Measurements from ENCODE around the gene MIA3. TPM values are rescaled to one million over a fixed set of nuclear protein-coding genes. Genes with fewer than 3 reads are reported as not detected.
"Not testable (repeated sequence)": the region's sequence is repeated elsewhere in the genome, so short reads cannot be mapped to it uniquely, and the experiment has no call there.

The MIA3 gene
- total RNA-seq, 1 donor from 2014 or later: 56.5 TPM

GRCh38 chr1:222654849-222655248, 37.0 kb downstream of the MIA3 start:
- H3K36me3 Mint-ChIP-seq (ENCODE audit: low read depth): no peaks in the 10 kb centered on the region
- H3K27me3 Mint-ChIP-seq (ENCODE audit: low read depth): no peaks in the 10 kb centered on the region
- H3K4me3 Mint-ChIP-seq: no peak overlapping the region
- no peak for DNase-seq (ENCODE audit: low read depth, low spot score)
- no peak for TF ChIP-seq CTCF (conservative IDR thresholded peaks at IDR 0.05)
- H3K4me1 Mint-ChIP-seq: no peaks in the 10 kb centered on the region
- H3K9me3 Mint-ChIP-seq: no peaks in the 10 kb centered on the region
- H3K27ac Mint-ChIP-seq (ENCODE audit: unreplicated experiment): no peak overlapping the region

GRCh38 chr1:222656391-222657155, 38.7 kb downstream of the MIA3 start:
- Mint-ChIP-seq H3K36me3 (ENCODE audit: low read depth) (no peaks in the 10 kb centered on the region), H3K27ac (ENCODE audit: unreplicated experiment) (no peak overlapping the region), H3K4me1 (no peaks in the 10 kb centered on the region), H3K9me3 (no peaks in the 10 kb centered on the region), H3K27me3 (ENCODE audit: low read depth) (no peaks in the 10 kb centered on the region), H3K4me3 (no peak overlapping the region)
- DNase-seq (ENCODE audit: low read depth, low spot score): no peak
- TF ChIP-seq CTCF (conservative IDR thresholded peaks at IDR 0.05): no peak

GRCh38 chr1:222657899-222658298, 40.0 kb downstream of the MIA3 start:
- no peak for TF ChIP-seq CTCF (conservative IDR thresholded peaks at IDR 0.05)
- H3K9me3 Mint-ChIP-seq: no peaks in the 10 kb centered on the region
- H3K36me3 Mint-ChIP-seq (ENCODE audit: low read depth): peaks cover 4% of the 10 kb centered on the region
- H3K4me3 Mint-ChIP-seq: no peak overlapping the region
- H3K4me1 Mint-ChIP-seq: no peaks in the 10 kb centered on the region
- DNase-seq (ENCODE audit: low read depth, low spot score): no peak
- no peak overlapping the region for H3K27ac Mint-ChIP-seq (ENCODE audit: unreplicated experiment)
- H3K27me3 Mint-ChIP-seq (ENCODE audit: low read depth): no peaks in the 10 kb centered on the region

- no peak for DNase-seq (ENCODE audit: low read depth, low spot score)
- Mint-ChIP-seq H3K27ac (ENCODE audit: unreplicated experiment) (no peak overlapping the region), H3K4me3 (no peak overlapping the region), H3K4me1 (no peaks in the 10 kb centered on the region), H3K27me3 (ENCODE audit: low read depth) (no peaks in the 10 kb centered on the region), H3K9me3 (no peaks in the 10 kb centered on the region), H3K36me3 (ENCODE audit: low read depth) (peaks cover 14% of the 10 kb centered on the region)
- TF ChIP-seq CTCF (conservative IDR thresholded peaks at IDR 0.05): no peak
Measured at GRCh38 chr1:222663431-222663934, 45.6 kb downstream of the MIA3 start.

- no peak for DNase-seq (ENCODE audit: low read depth, low spot score)
- no peak for TF ChIP-seq CTCF (conservative IDR thresholded peaks at IDR 0.05)
- no peak overlapping the region for H3K4me3 Mint-ChIP-seq
- H3K9me3 Mint-ChIP-seq: no peaks in the 10 kb centered on the region
- no peak overlapping the region for H3K27ac Mint-ChIP-seq (ENCODE audit: unreplicated experiment)
- no peaks in the 10 kb centered on the region for H3K27me3 Mint-ChIP-seq (ENCODE audit: low read depth)
- H3K36me3 Mint-ChIP-seq (ENCODE audit: low read depth): peaks cover 14% of the 10 kb centered on the region
- no peaks in the 10 kb centered on the region for H3K4me1 Mint-ChIP-seq
Measured at GRCh38 chr1:222665964-222666363, 48.1 kb downstream of the MIA3 start.

GRCh38 chr1:222668184-222668583, 50.3 kb downstream of the MIA3 start:
- DNase-seq (ENCODE audit: low read depth, low spot score); H3K36me3 Mint-ChIP-seq (ENCODE audit: low read depth); H3K4me3 Mint-ChIP-seq; H3K27me3 Mint-ChIP-seq (ENCODE audit: low read depth); H3K27ac Mint-ChIP-seq (ENCODE audit: unreplicated experiment); H3K4me1 Mint-ChIP-seq; H3K9me3 Mint-ChIP-seq: not testable (repeated sequence)

- not testable (repeated sequence) for H3K9me3 Mint-ChIP-seq; H3K4me3 Mint-ChIP-seq; H3K4me1 Mint-ChIP-seq; H3K27ac Mint-ChIP-seq (ENCODE audit: unreplicated experiment); H3K27me3 Mint-ChIP-seq (ENCODE audit: low read depth); DNase-seq (ENCODE audit: low read depth, low spot score); H3K36me3 Mint-ChIP-seq (ENCODE audit: low read depth)
Measured at GRCh38 chr1:222669107-222669506, 51.2 kb downstream of the MIA3 start.

Data from neural crest cell (in vitro differentiated cells).